ENCODE data around the gene HPCAL1. TPM values are rescaled to one million over a fixed set of nuclear protein-coding genes. Genes with fewer than 3 reads are reported as not detected.

The HPCAL1 gene
- 32.2 and 42.5 TPM in 2 replicates for total RNA-seq

GRCh38 chr2:10302479-10303180 lies at the start of gene HPCAL1:
Gene HPCAL1, plus strand, starts transcription at chr2:10302904. Its CDS starts 116,854 bp downstream, at chr2:10419758.

GRCh38 chr2:10447895-10448575 lies 145.3 kb downstream of the HPCAL1 start, which contains the start of gene ODC1:
Gene ODC1, minus strand, starts transcription at chr2:10448327. Its CDS starts 3,295 bp downstream, at chr2:10445032.

Other genes starting within 250 kb of the HPCAL1 start
- 0.33 and 1.5 TPM in 2 replicates for gene CYS1, start 222.5 kb upstream of the HPCAL1 start, total RNA-seq
- gene RRM2, start 180.2 kb upstream of the HPCAL1 start, total RNA-seq = 21.0 and 76.0 TPM in 2 replicates
- gene ODC1, start 145.4 kb downstream of the HPCAL1 start, total RNA-seq = 204 and 316 TPM in 2 replicates

All from uterine smooth muscle cell (primary cell).